A204.1 (cell line): ENCODE data around the gene EIF2S2.

Experiments used
- FAIRE-seq: peaks from 2 replicates; lab custom pipeline; 2012; peaks lifted over from hg19 to GRCh38; lab: Jason Lieb, UNC

The EIF2S2 gene

DNA sequence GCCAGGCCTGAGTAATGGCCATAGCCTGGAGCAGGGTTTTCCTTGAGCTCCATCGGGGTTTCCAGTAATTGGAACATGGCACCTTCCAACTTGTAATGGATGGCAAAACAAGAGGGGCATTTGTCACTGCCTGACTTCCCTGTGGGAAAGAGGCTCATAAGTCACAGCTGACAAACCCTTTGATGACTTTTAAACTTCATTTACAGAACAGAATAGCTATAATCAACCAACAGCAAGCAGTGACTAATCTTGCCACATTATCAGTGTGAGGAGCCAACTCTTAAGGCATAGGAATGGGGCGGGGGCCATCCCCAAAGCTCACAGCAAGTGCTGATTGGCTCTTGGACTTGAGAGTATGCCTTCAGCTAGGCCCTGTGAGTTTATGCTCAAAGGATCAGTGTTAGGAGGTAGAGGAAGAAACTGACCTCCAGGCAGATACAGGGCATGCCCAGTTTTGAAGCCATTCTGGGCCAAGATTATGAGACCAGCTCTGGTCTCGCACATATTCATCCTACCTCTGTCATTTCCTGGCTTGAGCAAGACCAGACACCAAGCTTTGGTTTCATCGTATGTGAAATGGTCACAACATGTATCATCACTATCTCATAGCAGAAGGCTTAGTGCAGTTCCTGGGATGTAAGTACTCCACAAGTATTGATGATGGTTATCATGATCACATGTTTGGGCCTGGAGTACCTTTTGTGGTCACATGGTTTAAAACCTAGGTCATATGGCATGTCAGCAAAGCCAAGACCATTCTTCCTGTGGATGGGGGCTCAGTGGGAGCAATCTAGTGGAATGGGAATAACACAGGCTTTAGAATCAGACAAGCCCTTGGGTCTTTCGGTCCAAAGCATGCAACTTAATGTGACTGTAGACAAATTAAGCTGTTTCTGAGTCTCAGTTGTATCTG is 49.2 kb downstream of the EIF2S2 start:
- FAIRE-seq, result no peak

DNA sequence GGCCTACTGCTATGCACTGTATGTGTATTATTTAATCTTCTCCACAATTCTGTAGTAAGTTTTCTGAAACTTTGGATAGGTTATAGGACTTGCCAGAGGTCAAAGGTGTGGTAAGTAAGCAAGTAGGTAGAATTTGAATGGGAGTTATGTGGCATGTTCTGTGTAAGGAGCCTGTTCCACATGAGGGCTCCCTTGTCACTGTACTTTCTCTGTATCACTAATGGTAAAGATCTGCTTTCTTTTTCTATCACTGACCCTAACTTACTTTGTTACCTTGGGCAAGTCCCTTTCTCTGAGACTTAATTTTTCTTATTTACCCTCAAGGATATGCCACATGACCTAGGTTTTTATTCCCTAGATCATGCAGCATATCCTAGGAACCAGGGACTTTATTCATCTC is 50.3 kb downstream of the EIF2S2 start:
- FAIRE-seq, result no peak

DNA sequence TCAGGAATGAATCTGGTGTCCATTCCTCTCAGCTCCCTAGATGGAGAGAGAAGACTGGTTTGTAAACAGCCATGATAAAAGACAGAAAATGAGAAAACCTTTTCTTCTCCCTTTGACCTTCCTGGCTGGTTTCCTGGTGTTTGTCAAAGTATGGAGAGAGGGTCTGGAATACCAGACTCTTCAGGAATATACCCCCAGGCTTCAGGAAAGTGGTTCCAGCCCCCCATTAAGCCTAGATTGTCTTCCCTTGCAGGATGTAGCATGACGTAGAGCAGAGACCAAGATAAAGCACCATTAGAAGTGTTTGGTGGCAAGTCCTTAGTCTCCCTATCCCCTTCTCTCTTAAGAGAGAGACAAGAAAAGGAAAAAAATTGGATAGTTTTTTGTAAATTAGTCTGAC is 51.1 kb downstream of the EIF2S2 start:
- no peak for FAIRE-seq

GRCh38 chr20:34058831-34059230 is 53.2 kb downstream of the EIF2S2 start:
- no peak for FAIRE-seq

GRCh38 chr20:34055290-34055689 is 56.8 kb downstream of the EIF2S2 start:
- FAIRE-seq, result no peak

- FAIRE-seq, result no peak
Observed at GRCh38 chr20:34052414-34052813, 59.6 kb downstream of the EIF2S2 start.

- FAIRE-seq, result no peak
Observed at GRCh38 chr20:34049897-34050695, 61.9 kb downstream of the EIF2S2 start.

DNA sequence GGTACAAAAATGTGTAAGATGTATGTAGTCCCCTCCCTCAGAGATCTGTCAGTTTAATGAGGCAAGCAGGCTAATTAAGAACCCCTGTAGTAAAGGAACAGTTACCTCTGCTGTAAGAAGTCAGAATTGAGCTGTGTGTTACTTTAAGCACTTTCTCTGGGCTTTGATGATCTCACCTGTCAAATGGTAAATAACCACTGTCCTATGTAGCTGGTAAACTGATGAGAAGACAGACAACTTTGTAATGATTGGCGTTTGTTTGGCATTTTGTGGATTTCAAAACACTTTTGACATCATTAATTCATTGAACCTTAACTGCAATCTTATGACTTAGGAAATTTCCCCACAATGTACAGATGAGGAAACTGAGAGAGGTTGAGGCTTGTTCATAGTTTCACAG is 62.7 kb downstream of the EIF2S2 start:
- FAIRE-seq, result no peak

DNA sequence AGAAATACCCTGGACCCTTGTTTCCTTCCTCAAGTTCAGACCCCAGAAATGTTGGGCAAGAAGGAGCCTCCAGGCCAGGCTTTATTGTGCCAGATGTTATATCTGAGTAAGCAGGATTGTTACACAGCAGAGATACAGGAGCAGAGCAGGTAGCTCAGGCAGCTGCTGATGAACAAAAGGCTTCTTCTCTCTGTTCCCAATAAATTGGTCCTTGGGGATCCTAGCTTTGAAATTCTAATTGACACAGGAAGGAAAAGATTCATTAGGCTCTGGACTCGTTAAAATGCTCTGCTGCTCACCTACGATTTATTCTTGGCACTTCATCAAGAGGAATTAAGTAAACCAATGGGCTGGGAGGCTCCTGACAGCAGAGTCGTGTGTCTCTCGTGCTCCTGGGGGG is 64.1 kb downstream of the EIF2S2 start:
- FAIRE-seq, result no peak

DNA sequence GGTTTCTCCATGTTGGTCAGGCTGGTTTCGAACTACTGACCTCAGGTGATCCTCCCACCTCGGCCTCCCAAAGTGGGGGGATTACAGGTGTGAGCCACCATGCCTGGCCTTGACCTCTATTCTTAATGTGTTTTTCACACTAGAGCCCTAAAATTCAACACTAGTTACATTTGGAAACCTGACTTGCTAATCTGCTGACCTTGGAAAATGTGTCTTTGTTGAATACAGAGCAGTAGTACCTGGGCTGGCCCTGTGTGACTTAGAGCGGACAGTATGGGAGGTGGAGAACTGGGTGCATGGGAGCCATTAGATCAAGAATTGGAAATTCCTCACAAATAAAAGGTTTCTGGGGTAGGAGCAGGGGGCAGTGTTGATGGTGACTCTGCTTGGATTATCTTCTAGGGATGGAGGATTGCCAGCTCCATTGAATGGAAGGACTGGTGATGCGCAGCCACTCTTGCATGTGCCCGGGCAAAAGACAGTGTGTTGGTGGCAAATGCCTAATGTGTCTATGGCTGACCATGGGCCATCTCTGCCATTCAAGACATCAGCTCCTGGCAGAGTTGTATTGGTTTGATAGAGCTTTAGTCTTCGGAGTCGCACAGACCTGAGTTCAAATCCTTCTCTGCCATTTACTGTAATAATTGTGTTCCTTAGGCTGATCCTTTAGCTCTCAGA is 64.9 kb downstream of the EIF2S2 start:
- FAIRE-seq, result no peak

DNA sequence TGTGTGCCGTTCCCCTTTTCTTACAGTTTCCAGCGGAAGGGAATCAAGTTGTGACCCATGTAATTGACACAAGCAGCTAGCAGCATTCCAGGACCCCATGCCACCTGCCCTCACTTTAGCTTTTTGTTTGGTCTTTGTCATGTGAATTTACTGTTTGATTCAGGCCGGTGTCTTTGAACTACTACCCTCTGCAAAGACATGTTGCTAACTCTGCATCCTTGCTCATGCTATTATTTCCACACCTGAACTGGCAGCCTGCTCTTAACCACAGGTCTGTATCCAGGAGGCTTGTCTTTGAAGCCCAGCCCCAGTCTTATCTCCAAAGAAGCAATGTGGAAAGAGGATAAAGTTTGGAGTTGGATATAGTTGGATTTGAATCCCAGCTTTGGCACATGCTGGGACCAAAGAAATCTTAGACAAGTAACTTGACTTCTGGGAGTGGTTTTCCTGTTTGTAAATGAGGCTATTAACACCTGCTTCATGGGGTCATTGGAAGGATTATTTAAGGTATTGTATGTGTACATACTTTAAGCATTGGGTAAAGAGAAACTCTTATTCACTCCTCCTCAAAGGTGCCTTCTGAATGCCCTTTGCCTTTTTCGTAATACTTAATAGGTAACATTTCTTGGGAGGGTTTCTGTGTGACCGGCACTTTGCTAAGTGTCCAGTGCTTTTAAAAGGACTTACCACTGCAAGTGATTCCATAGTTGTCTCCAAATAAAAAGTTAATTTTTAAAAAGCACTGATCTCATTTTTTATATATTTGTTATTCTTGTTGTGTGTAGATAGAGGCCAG is 65.9 kb downstream of the EIF2S2 start:
- no peak for FAIRE-seq

- FAIRE-seq, result no peak
Observed at GRCh38 chr20:34045294-34045693, 66.7 kb downstream of the EIF2S2 start.

DNA sequence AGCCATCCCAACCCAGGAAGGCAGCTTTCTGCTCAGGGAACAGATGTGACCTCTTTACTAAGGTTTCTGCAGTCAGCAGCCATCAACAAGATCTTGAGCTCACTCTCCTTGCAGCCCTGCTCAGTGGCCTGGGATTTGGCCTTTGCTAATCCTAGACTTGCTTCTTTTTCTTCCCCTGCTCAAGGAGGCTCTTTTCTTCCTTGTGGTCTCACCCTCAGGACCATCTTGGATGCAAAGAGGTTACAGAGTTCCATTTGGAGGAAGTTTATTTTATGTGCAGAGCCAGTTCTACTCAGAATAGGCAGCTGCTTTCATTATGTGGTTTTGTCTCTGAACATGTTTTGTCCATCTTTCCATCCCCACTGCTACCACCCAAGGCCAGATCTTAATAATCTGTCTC is 69.0 kb downstream of the EIF2S2 start:
- no peak for FAIRE-seq

DNA sequence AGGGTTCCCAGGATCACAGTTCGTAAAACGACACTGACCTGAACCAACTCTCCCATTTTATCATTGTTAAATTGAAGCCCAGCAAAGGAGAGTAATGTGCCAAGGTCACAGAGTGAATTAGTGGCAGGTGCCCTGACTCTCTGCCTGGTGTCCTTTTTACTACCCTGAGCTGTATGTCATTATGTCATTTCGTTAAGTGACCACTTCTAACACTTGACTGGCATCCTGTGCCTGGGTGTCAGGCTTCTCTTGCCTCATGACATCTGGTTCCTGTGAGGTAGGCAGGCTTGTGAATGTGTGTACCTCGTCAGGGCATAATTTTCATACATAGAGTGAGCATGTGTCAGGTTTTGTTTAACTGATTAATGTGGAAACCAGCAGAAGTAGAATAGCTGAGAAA is 69.8 kb downstream of the EIF2S2 start:
- FAIRE-seq, result no peak

GRCh38 chr20:34041226-34041625 is 70.8 kb downstream of the EIF2S2 start:
- no peak for FAIRE-seq

GRCh38 chr20:34040300-34040995 is 71.6 kb downstream of the EIF2S2 start:
- FAIRE-seq, result no peak
